Endodermal cell (in vitro differentiated cells): ENCODE data around the gene DDO. TPM values are rescaled to one million over a fixed set of nuclear protein-coding genes. Genes with fewer than 3 reads are reported as not detected.

ENCODE experiments used
- DNase-seq: peaks from one replicate; pipeline ENCODE4 v3.0.0-alpha.2; 2017
- H3K27ac ChIP-seq: 2 replicates; pipeline ENCODE4 v1.5.1; 2013; ENCODE audit warnings: mild to moderate bottlenecking, low read depth, low read length, moderate library complexity
- H3K27me3 ChIP-seq: 2 replicates; pipeline ENCODE4 v1.6.1; 2013; ENCODE audit warnings: mild to moderate bottlenecking, low read length, moderate library complexity; ENCODE audit not compliant: insufficient read depth, control insufficient read depth, poor library complexity, severe bottlenecking
- H3K36me3 ChIP-seq: 2 replicates; pipeline ENCODE4 v1.7.0; 2013; ENCODE audit warnings: mild to moderate bottlenecking, low read length, moderate library complexity; ENCODE audit not compliant: control insufficient read depth, insufficient read depth
- H3K4me1 ChIP-seq: one replicate; pipeline ENCODE4 v1.7.0; 2013; ENCODE audit warnings: low read length; ENCODE audit not compliant: control insufficient read depth, insufficient read depth
- H3K4me3 ChIP-seq: 2 replicates; pipeline ENCODE4 v1.5.1; 2013; ENCODE audit warnings: mild to moderate bottlenecking, low read length, moderate library complexity
- H3K9ac ChIP-seq: 2 replicates; pipeline ENCODE4 v1.6.1; 2013; ENCODE audit warnings: mild to moderate bottlenecking, low read length, moderate library complexity; ENCODE audit not compliant: poor library complexity, severe bottlenecking; ENCODE audit errors: extremely low read depth
- H3K9me3 ChIP-seq: 2 replicates; pipeline ENCODE4 v1.6.1; 2013; ENCODE audit warnings: mild to moderate bottlenecking, low read length, moderate library complexity; ENCODE audit not compliant: control insufficient read depth
- H3K27ac Mint-ChIP-seq: 2 replicates; pipeline ENCODE4 v1.8.0; 2020; ENCODE audit warnings: mixed read lengths
- H3K27me3 Mint-ChIP-seq: 2 replicates; pipeline ENCODE4 v1.8.0; 2021; ENCODE audit warnings: mild to moderate bottlenecking, mixed read lengths; ENCODE audit not compliant: insufficient read depth
- H3K36me3 Mint-ChIP-seq: 2 replicates; pipeline ENCODE4 v1.8.0; 2020; ENCODE audit warnings: low read depth, mixed read lengths
- H3K4me1 Mint-ChIP-seq: 2 replicates; pipeline ENCODE4 v1.8.0; 2020; ENCODE audit warnings: mixed read lengths
- H3K4me3 Mint-ChIP-seq: 2 replicates; pipeline ENCODE4 v1.8.0; 2020; ENCODE audit warnings: mild to moderate bottlenecking, moderate library complexity, mixed read lengths
- H3K9me3 Mint-ChIP-seq: 2 replicates; pipeline ENCODE4 v1.8.0; 2020; ENCODE audit warnings: mild to moderate bottlenecking, mixed read lengths
- WGBS, 2 experiments: methylation state at CpG; one replicate each; pipeline versions ENCODE4 v1.1.5 to v1.1.7; 2013; ENCODE audit warnings: missing lambda C conversion rate in 2 of 2, mixed read lengths in 1 of 2; ENCODE audit not compliant: insufficient coverage in 1 of 2, insufficient read length in 1 of 2; 5-methylcytosine and 5-hydroxymethylcytosine counted together
- total RNA-seq, 2 donors: library from RNA; stranded (reverse); fragmentation: NEBNext Ultra II Directional in 1 of 2; extraction: Animal tissue kit (Norgen Biotek cat#: 25700) in 1 of 2; gene quantifications; 2 replicates in 1 of 2; 3 replicates in 1 of 2; pipeline ENCODE4 v1.2.1, GENCODE V29; 2021
- TF ChIP-seq, protein P1 (sequence below): fragments of 200-600 bp; sonication (generic); conservative IDR thresholded peaks from 2 replicates; pipeline ENCODE4 v1.5.0; 2021; ENCODE audit warnings: antibody characterized with exemption, mild to moderate bottlenecking

The DDO gene
- total RNA-seq, 2 donors from 2014 or later, result not detected

DNA sequence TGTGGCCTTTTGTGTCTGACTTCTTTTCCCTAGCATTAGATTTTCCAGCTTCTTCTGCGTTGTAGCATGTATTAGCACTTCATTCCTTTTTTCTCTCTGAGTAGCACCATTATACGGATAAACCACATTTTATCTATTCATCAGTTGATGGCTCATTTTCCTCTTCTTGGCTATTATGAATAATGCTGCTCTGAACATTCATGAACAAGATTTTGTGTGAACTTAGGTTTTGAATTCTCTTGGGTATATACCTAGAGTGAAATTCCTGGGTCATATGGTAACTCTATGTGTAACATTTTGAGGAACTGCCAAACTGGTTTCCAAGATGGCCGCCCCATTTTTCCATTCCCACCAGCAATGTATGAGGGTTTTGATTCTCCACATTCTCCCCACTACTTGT lies 32.4 kb upstream of the DDO start:
- Mint-ChIP-seq H3K4me3 (no peak overlapping the region), H3K4me1 (peaks cover 4% of the 10 kb centered on the region), H3K27ac (no peak overlapping the region), H3K9me3 (no peaks in the 10 kb centered on the region), H3K27me3 (no peaks in the 10 kb centered on the region), H3K36me3 (no peaks in the 10 kb centered on the region)
- 95 to 97% methylated on average over 2 to 3 of the region's 3 CpGs for WGBS, 2 experiments
- H3K4me3 ChIP-seq, result no peak overlapping the region
- no peak overlapping the region for H3K27ac ChIP-seq
- TF ChIP-seq, protein P1, sequence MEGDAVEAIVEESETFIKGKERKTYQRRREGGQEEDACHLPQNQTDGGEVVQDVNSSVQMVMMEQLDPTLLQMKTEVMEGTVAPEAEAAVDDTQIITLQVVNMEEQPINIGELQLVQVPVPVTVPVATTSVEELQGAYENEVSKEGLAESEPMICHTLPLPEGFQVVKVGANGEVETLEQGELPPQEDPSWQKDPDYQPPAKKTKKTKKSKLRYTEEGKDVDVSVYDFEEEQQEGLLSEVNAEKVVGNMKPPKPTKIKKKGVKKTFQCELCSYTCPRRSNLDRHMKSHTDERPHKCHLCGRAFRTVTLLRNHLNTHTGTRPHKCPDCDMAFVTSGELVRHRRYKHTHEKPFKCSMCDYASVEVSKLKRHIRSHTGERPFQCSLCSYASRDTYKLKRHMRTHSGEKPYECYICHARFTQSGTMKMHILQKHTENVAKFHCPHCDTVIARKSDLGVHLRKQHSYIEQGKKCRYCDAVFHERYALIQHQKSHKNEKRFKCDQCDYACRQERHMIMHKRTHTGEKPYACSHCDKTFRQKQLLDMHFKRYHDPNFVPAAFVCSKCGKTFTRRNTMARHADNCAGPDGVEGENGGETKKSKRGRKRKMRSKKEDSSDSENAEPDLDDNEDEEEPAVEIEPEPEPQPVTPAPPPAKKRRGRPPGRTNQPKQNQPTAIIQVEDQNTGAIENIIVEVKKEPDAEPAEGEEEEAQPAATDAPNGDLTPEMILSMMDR, result no peak
- H3K27me3 ChIP-seq, result no peaks in the 10 kb centered on the region
- no peak overlapping the region for H3K9ac ChIP-seq
- H3K9me3 ChIP-seq, result no peaks in the 10 kb centered on the region
- H3K36me3 ChIP-seq, result no peaks in the 10 kb centered on the region
- DNase-seq, result no peak
- H3K4me1 ChIP-seq, result peaks cover 4% of the 10 kb centered on the region

DNA sequence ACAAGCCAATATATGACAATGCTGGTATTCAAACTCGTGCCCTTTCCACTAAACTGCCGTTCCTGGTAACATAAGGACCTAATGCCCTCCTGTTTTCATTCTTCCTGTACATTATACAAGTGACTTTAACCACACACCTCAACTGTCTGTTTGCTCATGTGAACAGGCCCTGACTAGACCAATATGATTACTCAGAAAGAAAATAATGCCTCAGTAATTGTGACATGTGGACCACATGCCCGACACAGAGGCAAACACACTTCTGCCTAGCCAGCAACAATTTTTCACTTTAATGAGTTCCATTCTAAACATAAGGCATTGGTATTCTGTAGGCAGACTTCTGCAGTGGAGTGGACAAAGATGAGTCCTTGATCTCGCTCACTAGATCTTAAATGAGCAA lies 31.0 kb upstream of the DDO start:
- no peaks in the 10 kb centered on the region for H3K9me3 ChIP-seq
- H3K4me3 Mint-ChIP-seq, result no peak overlapping the region
- H3K36me3 ChIP-seq, result no peaks in the 10 kb centered on the region
- no peak overlapping the region for H3K27ac Mint-ChIP-seq
- H3K9me3 Mint-ChIP-seq, result no peaks in the 10 kb centered on the region
- H3K4me1 Mint-ChIP-seq, result peaks cover 4% of the 10 kb centered on the region
- H3K4me1 ChIP-seq, result peaks cover 4% of the 10 kb centered on the region
- 93 to 97% methylated on average over 3 to 4 of the region's 4 CpGs for WGBS, 2 experiments
- no peak overlapping the region for H3K9ac ChIP-seq
- no peaks in the 10 kb centered on the region for H3K36me3 Mint-ChIP-seq
- DNase-seq, result no peak
- H3K4me3 ChIP-seq, result no peak overlapping the region
- no peak overlapping the region for H3K27ac ChIP-seq
- peaks cover 4% of the 10 kb centered on the region for H3K27me3 Mint-ChIP-seq
- TF ChIP-seq, protein P1, result no peak
- H3K27me3 ChIP-seq, result no peaks in the 10 kb centered on the region

DNA sequence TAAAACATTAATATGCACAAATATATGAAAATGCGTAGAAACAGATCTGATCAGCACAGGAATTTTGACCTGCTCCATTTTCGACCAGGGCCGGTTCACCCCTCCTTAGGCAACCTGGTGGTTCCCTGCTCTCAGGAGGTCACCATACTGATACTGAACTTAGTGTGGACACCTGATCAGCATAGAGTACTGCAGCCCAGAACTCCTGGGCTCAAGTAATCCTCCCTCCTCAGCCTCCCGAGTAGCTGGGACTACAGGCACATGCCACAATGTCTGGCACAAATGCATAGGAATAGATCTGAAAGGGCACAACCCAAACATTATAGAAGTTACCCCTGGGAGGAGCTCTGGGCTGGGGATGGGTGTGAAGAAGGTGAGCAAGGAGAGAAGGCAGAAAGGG lies 24.7 kb upstream of the DDO start:
- no peaks in the 10 kb centered on the region for H3K36me3 Mint-ChIP-seq
- no peaks in the 10 kb centered on the region for H3K27me3 ChIP-seq
- peaks cover 6% of the 10 kb centered on the region for H3K27me3 Mint-ChIP-seq
- peaks cover 4% of the 10 kb centered on the region for H3K4me1 ChIP-seq
- peaks cover 8% of the 10 kb centered on the region for H3K9me3 ChIP-seq
- 92 to 100% methylated on average over 2 to 4 of the region's 4 CpGs for WGBS, 2 experiments
- H3K4me1 Mint-ChIP-seq, result peaks cover 3% of the 10 kb centered on the region
- no peak overlapping the region for H3K9ac ChIP-seq
- H3K27ac ChIP-seq, result no peak overlapping the region
- no peak for DNase-seq
- no peak overlapping the region for H3K4me3 Mint-ChIP-seq
- H3K27ac Mint-ChIP-seq, result no peak overlapping the region
- no peak overlapping the region for H3K4me3 ChIP-seq
- TF ChIP-seq, protein P1, result no peak
- H3K9me3 Mint-ChIP-seq, result no peaks in the 10 kb centered on the region
- H3K36me3 ChIP-seq, result no peaks in the 10 kb centered on the region
